Hepatocyte (in vitro differentiated cells): ENCODE data around the gene AMMECR1L.

Experiments used
- CTCF ChIP-seq: fragments of 200-600 bp; sonication (generic); IDR thresholded peaks from 2 replicates; pipeline ENCODE4 v1.5.1; 2016; ENCODE audit warnings: antibody characterized with exemption, mild to moderate bottlenecking; ENCODE audit not compliant: poor library complexity
- EZH2 ChIP-seq: fragments of 200-600 bp; sonication (generic); IDR thresholded peaks from 2 replicates; pipeline ENCODE4 v1.6.1; 2016; ENCODE audit warnings: antibody characterized with exemption, mild to moderate bottlenecking, borderline replicate concordance
- EZH2phosphoT487 ChIP-seq: fragments of 200-600 bp; sonication (generic); IDR thresholded peaks from one replicate; pipeline ENCODE4 v1.6.1; 2018; ENCODE audit warnings: antibody characterized with exemption, mild to moderate bottlenecking, low read depth, moderate library complexity; ENCODE audit not compliant: unreplicated experiment, severe bottlenecking

GRCh38 chr2:127847931-127848330, 37.8 kb downstream of the AMMECR1L start:
- TF ChIP-seq CTCF (no peak), EZH2phosphoT487 (no peak), EZH2 (no peak)
